ENCODE measurements around the gene FPR3. TPM values are rescaled to one million over a fixed set of nuclear protein-coding genes. Genes with fewer than 3 reads are reported as not detected.
"Not testable (repeated sequence)": the region's sequence is repeated elsewhere in the genome, so short reads cannot be mapped to it uniquely, and the experiment has no call there.

The FPR3 gene
- total and polyA plus RNA-seq, 2 donors (not counting 3 experiments of a cell fraction or from before 2014, with no cell fraction given) = not detected

DNA sequence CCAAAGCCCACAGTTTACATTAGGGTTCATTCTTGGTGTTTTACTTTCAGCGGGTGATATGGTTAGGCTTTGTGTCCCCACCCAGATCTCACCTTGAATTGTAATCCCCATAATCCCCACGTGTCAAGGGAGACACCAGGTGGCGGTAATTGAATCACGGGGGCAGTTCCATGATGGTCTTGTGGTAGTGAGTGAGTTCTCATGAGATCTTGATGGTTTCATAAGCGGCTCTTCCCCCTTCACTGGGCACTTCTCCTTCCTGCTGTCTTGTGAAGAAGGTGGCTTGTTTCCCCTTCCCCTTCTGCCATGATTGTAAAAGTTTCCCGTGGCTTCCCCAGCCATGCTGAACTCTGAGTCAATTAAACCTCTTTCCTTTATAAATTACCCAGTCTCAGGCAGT is 22.0 kb upstream of the FPR3 start:
- TF ChIP-seq JUN (IDR thresholded peaks at IDR 0.05; ENCODE audit: borderline replicate concordance, insufficient read depth, insufficient read length, low read depth) (no peak), MAX (IDR thresholded peaks at IDR 0.05; ENCODE audit: insufficient read depth, insufficient read length) (no peak), FOS (IDR thresholded peaks at IDR 0.05; ENCODE audit: borderline replicate concordance, insufficient read depth, low read length) (no peak), GATA2 (IDR thresholded peaks at IDR 0.05; ENCODE audit: insufficient read depth, insufficient read length, low read depth, low read length) (no peak), EZH2 (IDR thresholded peaks at IDR 0.05; ENCODE audit: borderline replicate concordance, low read depth, low read length, severe bottlenecking) (no peak), MYC (IDR thresholded peaks at IDR 0.05; ENCODE audit: low read depth, low read length) (no peak), POLR2A (IDR thresholded peaks at IDR 0.05; ENCODE audit: low read depth, low read length) (no peak), POLR2AphosphoS5 (IDR thresholded peaks at IDR 0.05; ENCODE audit: insufficient read depth, low read depth, low read length) (no peak)
- TF ChIP-seq, protein P1, sequence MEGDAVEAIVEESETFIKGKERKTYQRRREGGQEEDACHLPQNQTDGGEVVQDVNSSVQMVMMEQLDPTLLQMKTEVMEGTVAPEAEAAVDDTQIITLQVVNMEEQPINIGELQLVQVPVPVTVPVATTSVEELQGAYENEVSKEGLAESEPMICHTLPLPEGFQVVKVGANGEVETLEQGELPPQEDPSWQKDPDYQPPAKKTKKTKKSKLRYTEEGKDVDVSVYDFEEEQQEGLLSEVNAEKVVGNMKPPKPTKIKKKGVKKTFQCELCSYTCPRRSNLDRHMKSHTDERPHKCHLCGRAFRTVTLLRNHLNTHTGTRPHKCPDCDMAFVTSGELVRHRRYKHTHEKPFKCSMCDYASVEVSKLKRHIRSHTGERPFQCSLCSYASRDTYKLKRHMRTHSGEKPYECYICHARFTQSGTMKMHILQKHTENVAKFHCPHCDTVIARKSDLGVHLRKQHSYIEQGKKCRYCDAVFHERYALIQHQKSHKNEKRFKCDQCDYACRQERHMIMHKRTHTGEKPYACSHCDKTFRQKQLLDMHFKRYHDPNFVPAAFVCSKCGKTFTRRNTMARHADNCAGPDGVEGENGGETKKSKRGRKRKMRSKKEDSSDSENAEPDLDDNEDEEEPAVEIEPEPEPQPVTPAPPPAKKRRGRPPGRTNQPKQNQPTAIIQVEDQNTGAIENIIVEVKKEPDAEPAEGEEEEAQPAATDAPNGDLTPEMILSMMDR (IDR thresholded peaks at IDR 0.05; ENCODE audit: extremely low read depth in 1 of 2, insufficient read depth in 1 of 2, low read depth in 1 of 2, low read length in 2 of 2) = no peak
- no peak overlapping the region for H3K4me3 ChIP-seq (replicated peaks in 1 of 3; ENCODE audit: insufficient read depth in 1 of 3, low read depth in 1 of 3, low read length in 3 of 3)
- DNase-seq (ENCODE audit: low read depth, low spot score) (no peak), FAIRE-seq (no peak)
- no peak overlapping the region for H3K27ac ChIP-seq (ENCODE audit: insufficient read depth, low read depth, low read length)
- H3K9me1 ChIP-seq (replicated peaks; ENCODE audit: control insufficient read depth, extremely low read depth, insufficient read depth, low read length) = no peaks in the 10 kb centered on the region
- no peaks in the 10 kb centered on the region for H3K36me3 ChIP-seq (ENCODE audit: control insufficient read depth in 2 of 2, extremely low read depth in 1 of 2, insufficient read depth in 2 of 2, low read length in 2 of 2)
- no peak overlapping the region for H2AFZ ChIP-seq (ENCODE audit: low read depth, low read length)
- CTCF ChIA-PET = no interaction called here
- no peaks in the 10 kb centered on the region for H3K27me3 ChIP-seq (ENCODE audit: control insufficient read depth in 2 of 2, insufficient read depth in 2 of 2, low read length in 2 of 2)
- H3K9ac ChIP-seq (replicated peaks; ENCODE audit: extremely low read depth, insufficient read depth, low read length) = no peak overlapping the region
- no peaks in the 10 kb centered on the region for H3K9me3 ChIP-seq (replicated peaks; ENCODE audit: control insufficient read depth, insufficient read depth, low read length)
- BruUV-seq (replicated peaks) = no TSS peak
- H3K4me1 ChIP-seq (ENCODE audit: control insufficient read depth, extremely low read depth, insufficient read depth, low read length) = no peaks in the 10 kb centered on the region
- no peak overlapping the region for H3K4me2 ChIP-seq (ENCODE audit: insufficient read depth, low read length)
- POLR2A ChIA-PET = no interaction called here
- dilution Hi-C loops (cut with MboI; ENCODE audit: extremely low pct_ligation_motif_present, low sequenced_read_pairs) = no loop called here
- no peaks in the 10 kb centered on the region for H3K79me2 ChIP-seq (ENCODE audit: control insufficient read depth, insufficient read depth, low read length)
- H4K20me1 ChIP-seq (replicated peaks; ENCODE audit: control insufficient read depth, extremely low read depth, insufficient read depth, low read length) = no peaks in the 10 kb centered on the region
- intact Hi-C loops (cut with micrococcal nuclease) = no loop called here

- H3K36me3 ChIP-seq (ENCODE audit: control insufficient read depth in 2 of 2, extremely low read depth in 1 of 2, insufficient read depth in 2 of 2, low read length in 2 of 2); H3K4me3 ChIP-seq (replicated peaks in 1 of 3; ENCODE audit: insufficient read depth in 1 of 3, low read depth in 1 of 3, low read length in 3 of 3); POLR2A ChIA-PET; dilution Hi-C loops (cut with MboI; ENCODE audit: extremely low pct_ligation_motif_present, low sequenced_read_pairs); intact Hi-C loops (cut with micrococcal nuclease); H3K4me2 ChIP-seq (ENCODE audit: insufficient read depth, low read length); BruUV-seq (replicated peaks); H4K20me1 ChIP-seq (replicated peaks; ENCODE audit: control insufficient read depth, extremely low read depth, insufficient read depth, low read length); H3K9me3 ChIP-seq (replicated peaks; ENCODE audit: control insufficient read depth, insufficient read depth, low read length); H3K4me1 ChIP-seq (ENCODE audit: control insufficient read depth, extremely low read depth, insufficient read depth, low read length); FAIRE-seq; H2AFZ ChIP-seq (ENCODE audit: low read depth, low read length); DNase-seq (ENCODE audit: low read depth, low spot score); H3K79me2 ChIP-seq (ENCODE audit: control insufficient read depth, insufficient read depth, low read length); H3K27ac ChIP-seq (ENCODE audit: insufficient read depth, low read depth, low read length); H3K9me1 ChIP-seq (replicated peaks; ENCODE audit: control insufficient read depth, extremely low read depth, insufficient read depth, low read length); H3K27me3 ChIP-seq (ENCODE audit: control insufficient read depth in 2 of 2, insufficient read depth in 2 of 2, low read length in 2 of 2); H3K9ac ChIP-seq (replicated peaks; ENCODE audit: extremely low read depth, insufficient read depth, low read length): not testable (repeated sequence)
- CTCF ChIA-PET = interaction anchor here (1.7 to 2.3 kb wide), 2 partner anchors 20 to 168 kb away, joined by 5 to 9 read pairs; no protein-coding TSS in a partner anchor
Observed at GRCh38 chr19:51776561-51776960, 18.4 kb upstream of the FPR3 start.

Measured in endothelial cell of umbilical vein (primary cell).